ENCODE data around the gene ART4.

Gene ART4

GRCh38 chr12:14843425-14843887 lies at the start of gene ART4:
ART4 (minus strand) TSS chr12:14843526; CDS start chr12:14843113, 413 bp downstream.
- no peak for DNase-seq

DNA sequence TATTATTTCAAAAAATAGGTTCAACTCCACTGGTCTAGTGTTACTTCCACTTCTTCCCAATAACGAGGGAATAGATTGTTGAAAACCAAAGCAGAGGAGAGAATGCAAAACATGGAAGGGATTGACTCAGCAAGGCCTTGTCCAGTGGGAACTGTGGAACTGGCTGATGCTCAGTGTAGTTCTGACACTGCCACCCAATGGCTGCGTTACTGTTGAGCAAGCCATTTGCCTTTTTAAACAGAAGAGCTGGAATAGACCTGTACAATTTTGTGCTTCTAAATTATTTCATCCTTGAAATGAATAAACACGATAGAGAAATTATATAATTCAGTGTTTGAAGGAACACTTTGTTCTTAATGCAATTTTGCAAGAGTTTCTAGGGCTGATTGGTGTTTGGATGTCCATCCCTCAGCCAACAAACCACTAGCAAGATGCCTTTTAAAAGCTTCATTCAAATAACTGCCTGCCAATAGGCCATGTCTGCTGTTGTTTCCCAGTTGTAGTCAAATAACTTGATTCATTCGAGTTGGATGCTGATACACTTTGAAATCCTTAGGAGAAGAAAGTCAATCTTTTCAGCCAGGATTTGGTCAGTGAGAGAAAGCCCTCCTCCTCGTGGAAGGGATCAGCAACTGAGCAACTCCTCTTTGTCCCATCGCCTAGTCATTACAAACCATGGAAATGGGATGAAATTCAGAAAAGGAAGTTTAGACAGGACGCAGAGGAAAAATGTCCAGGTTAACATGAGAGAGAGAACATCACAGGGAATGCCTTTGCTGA lies 49.6 kb upstream of the ART4 start:
- no peak for DNase-seq

DNA sequence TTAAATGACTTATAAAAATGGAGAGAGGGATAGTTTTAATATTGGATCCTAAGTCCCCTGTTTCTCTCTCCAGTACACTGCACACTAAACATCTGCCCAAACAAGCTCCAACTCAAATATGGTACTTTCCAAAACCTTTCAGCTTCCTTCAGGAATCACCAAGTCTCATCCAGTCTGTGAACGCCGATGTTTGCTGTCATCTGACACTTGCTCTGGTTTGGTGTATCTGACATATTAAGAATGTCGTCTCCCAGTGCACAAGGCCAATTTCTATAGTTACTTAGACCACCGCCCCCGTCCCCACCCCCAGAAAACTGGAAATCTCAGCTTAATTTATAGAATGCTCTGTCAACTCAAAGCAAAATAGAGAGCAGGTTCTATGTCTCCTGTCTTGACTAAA lies 47.4 kb upstream of the ART4 start:
- DNase-seq: no peak

GRCh38 chr12:14886271-14886670 lies 42.9 kb upstream of the ART4 start:
- DNase-seq: no peak

DNA sequence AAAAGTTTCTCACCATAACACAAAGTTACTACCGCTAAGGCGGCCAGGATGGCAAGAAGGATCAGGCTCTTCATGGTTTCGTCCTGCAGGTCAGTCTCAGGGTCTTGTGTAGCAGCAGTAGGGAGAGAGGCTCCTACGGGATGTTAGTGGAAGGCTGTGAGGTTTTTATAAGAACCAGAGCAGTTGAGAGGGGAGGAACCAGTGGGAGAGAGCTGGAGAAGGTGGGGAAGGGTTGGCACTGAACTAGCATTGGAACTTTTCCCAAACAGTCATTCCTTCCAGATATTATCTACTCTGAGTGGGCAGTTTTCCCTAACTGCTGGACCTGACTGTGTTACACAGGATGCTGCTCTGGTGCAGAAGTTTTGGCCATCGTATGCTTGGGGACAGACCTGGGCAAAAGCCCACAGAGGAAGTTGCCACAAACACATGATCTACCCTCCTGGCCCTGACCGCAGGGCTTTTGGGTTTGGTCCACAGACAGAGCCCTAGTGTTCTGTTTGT lies 42.4 kb upstream of the ART4 start, which contains the start of gene MGP:
Gene MGP, minus strand, starts transcription at position 137 of the 504 bp plus-strand sequence. Its CDS starts 63 bp downstream, at position 74.
- DNase-seq: peak; percentile 77

DNA sequence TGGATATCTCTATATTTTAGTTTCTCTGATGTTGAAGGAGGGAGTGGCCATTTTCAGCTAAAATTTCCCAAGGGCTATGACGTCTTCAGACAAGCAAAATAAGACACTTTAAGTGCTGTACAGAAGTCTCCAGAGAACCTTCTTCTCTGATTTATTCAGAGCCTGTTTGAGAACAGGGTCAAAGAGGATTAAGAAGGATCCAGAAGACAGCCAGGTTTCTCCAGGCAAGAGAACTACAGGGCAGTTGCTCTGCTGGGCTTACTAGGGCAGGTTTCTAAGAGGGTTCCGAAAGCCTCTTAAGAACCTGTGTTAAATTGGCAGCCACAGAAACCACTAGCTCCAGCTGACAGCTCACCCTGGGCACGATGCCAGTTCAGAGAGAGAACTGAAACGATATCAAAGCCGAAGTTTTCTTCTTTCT lies 41.1 kb upstream of the ART4 start:
- peak; percentile 87 for DNase-seq

- peak; percentile 68 for DNase-seq
Observed at GRCh38 chr12:14883686-14884085, 40.4 kb upstream of the ART4 start.

GRCh38 chr12:14880890-14881453 lies 37.6 kb upstream of the ART4 start:
- DNase-seq: no peak

- DNase-seq: no peak
Observed at GRCh38 chr12:14879222-14879933, 36.1 kb upstream of the ART4 start.

DNA sequence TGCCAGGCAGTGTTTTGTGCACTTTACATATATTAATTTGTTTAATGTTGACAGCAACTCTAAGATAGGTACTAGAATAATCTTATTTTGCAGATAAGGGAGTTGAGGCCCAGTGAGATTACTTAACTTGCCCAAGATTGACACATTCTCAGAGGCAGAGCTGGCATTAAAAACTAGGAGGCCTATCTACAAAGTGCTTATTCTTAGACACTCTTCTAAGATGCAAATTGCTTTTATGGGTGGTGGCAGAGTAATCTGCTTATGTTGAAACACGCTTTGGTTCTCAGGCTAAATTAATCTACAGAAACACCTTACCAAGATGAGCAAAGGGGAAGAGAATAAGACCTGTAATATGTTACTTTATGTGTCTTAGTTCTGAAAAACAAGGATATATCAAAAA lies 35.2 kb upstream of the ART4 start:
- DNase-seq: no peak

DNA sequence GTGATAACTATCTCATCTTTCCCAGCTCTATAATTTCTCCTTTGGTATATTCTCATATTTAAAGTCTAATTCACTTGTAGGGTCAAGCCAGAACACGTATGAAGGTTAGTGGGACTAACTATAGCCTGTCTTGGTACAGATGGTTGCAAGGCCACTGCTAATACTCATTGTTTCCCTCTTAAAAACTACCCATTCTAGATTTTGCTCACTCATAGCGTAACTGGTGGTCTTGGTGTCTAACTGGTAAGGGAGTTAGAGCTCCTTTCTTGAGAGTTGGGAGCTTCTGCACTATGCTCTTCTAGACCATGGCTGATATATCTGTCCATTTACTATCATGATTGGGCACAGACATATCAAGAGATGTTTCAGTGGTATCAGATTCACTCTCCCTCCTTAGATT lies 33.5 kb upstream of the ART4 start:
- DNase-seq: no peak

DNA sequence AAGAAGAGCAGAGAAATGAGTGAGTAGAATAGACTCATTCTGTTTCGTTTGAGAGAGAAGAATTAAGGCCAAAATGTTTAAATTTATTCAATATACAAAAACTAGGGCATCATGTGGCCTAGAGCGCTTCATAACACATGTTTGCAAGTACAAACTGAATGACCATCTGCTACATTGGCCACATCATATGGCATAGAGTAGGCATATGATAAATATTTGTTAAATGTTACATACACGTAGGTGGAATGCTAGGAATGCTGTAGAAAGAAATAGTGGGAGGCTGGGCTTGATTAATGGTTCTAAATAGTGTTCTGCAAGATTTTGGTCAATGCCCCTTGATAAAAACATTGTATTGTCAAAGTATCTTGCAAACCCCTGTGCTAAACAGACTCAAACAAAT lies 31.6 kb upstream of the ART4 start:
- DNase-seq: no peak

GRCh38 chr12:14873440-14874185 lies 30.3 kb upstream of the ART4 start:
- no peak for DNase-seq

DNA sequence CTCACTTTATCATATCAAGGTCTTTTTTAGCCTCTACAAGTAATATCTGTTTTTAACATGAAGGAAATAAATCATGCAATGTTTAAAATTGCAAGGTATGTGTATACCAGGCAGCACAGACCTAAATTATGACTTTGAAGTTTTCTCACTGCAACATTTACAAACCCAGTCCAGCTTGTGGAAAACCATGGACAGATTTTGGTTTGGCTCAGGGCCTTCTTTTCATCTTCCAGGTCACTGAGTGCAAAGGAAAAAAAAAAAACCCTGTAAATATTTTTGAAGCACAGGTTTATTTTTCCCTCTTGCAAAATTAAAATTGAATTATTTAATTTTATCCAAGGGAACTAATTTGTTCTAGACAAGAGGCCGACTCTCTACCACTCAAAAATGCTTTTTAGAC lies 28.6 kb upstream of the ART4 start:
- DNase-seq: no peak

DNA sequence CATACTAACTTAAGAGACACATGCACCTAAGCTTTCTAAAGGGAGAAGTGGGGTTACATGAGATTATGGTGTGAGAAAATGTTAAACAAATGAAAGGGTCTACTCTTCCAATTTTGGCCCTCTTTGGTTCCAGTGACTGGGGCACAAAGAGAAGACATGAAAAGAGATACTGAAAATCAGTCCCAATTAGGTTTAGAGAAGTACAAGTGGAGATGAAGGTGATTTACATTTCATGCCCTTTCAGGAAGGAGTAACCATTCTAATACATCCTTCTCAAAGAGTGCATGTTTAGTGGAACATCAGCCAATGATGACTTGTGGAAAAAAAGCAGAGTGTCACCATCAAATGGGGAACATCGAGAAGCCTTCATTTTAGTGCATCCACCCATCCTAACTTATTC lies 27.9 kb upstream of the ART4 start:
- no peak for DNase-seq

- no peak for DNase-seq
Observed at GRCh38 chr12:14868916-14869506, 25.7 kb upstream of the ART4 start.

DNA sequence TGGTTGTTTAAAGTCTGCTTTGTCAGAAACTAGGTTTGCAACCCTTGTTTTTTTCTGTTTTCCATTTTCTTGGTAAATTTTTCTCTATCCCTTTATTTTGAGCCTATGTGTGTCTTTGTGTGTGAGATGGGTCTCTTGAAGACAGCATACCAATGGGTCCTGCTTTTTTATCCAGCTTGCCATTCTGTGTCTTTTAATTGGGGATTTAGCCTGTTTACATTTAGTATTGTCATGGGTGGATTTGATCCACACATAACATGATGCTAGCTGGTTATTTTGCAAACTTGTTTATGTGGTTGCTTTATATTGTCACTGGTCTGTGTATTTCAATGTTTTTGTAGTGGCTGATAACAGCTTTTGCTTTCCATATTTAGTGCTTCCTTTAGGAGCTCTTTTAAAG lies 17.2 kb upstream of the ART4 start:
- DNase-seq: no peak

GRCh38 chr12:14858513-14858912 lies 15.2 kb upstream of the ART4 start:
- no peak for DNase-seq

GRCh38 chr12:14854586-14855183 lies 11.4 kb upstream of the ART4 start:
- no peak for DNase-seq

GRCh38 chr12:14853961-14854360 lies 10.6 kb upstream of the ART4 start:
- no peak for DNase-seq

- DNase-seq: no peak
Observed at GRCh38 chr12:14852880-14853279, 9.6 kb upstream of the ART4 start.
